Measurements from ENCODE around the gene SLC25A45. TPM values are rescaled to one million over a fixed set of nuclear protein-coding genes. Genes with fewer than 3 reads are reported as not detected.
A peak's percentile ranks its signal among the peaks of the same experiment; 100 is the strongest.

SLC25A45 gene
- total RNA-seq, 4 donors from 2014 or later = 2.6 to 12.4 (median 5.6) TPM

GRCh38 chr11:65424205-65425104 is 42.0 kb upstream of the SLC25A45 start:
- in situ Hi-C loops (cut with MboI; ENCODE audit: low sequenced_read_pairs in 4 of 4) = loop anchor here in 2 of 4 donors (10.0 kb wide), 2 partner anchors 50 to 80 kb away; no protein-coding TSS in a partner anchor
- Histone ChIP-seq H3K9me3 (no peaks in the 10 kb centered on the region), H3K36me3 (peaks cover 5 to 61% of the 10 kb centered on the region in 2 donors), H3K27me3 (no peaks in the 10 kb centered on the region), H3K4me1 (peaks cover 25 to 39% of the 10 kb centered on the region in 2 donors), H3K4me3 (peak overlapping the region; percentile 81 to 95 (median 90)), H3K27ac (peak overlapping the region; percentile 98 to 100 (median 100))
- TF ChIP-seq POLR2A (IDR thresholded peaks at IDR 0.05) (no peak), CTCF (IDR thresholded peaks at IDR 0.05 in 4 of 5, conservative IDR thresholded peaks at IDR 0.05 in 1 of 5) (no peak)
- ATAC-seq (no peak), DNase-seq (peak in 1 of 2 donors; percentile 53)
- intact Hi-C loops (cut with DNase I; ENCODE audit: low total_unique reads) = no loop called here

- Histone ChIP-seq H3K36me3 (peaks cover 5 to 55% of the 10 kb centered on the region in 2 donors), H3K27me3 (no peaks in the 10 kb centered on the region), H3K4me1 (peaks cover 25 to 40% of the 10 kb centered on the region in 2 donors), H3K9me3 (no peaks in the 10 kb centered on the region), H3K4me3 (peak overlapping the region; percentile 81 to 95 (median 90)), H3K27ac (peak overlapping the region; percentile 98 to 100 (median 100))
- no peak for ATAC-seq
- in situ Hi-C loops (cut with MboI; ENCODE audit: low sequenced_read_pairs in 4 of 4) (loop anchor here in 2 of 4 donors (10.0 kb wide), 2 partner anchors 51 to 81 kb away; no protein-coding TSS in a partner anchor), intact Hi-C loops (cut with DNase I; ENCODE audit: low total_unique reads) (no loop called here)
- DNase-seq = peak in 1 of 2 donors; percentile 25
- no peak for TF ChIP-seq CTCF (IDR thresholded peaks at IDR 0.05 in 4 of 5, conservative IDR thresholded peaks at IDR 0.05 in 1 of 5)
- TF ChIP-seq POLR2A (IDR thresholded peaks at IDR 0.05) = no peak
Observed at GRCh38 chr11:65423516-65424204, 41.2 kb upstream of the SLC25A45 start.

GRCh38 chr11:65422633-65423515 is 40.4 kb upstream of the SLC25A45 start, which contains the start of gene NEAT1:
Gene NEAT1, plus strand, starts transcription at chr11:65422798.
- Histone ChIP-seq H3K36me3 (peaks cover 5 to 51% of the 10 kb centered on the region in 2 donors), H3K4me3 (peak within 1 kb of the TSS; percentile 81 to 95 (median 90)), H3K27me3 (no peaks in the 10 kb centered on the region), H3K27ac (peak within 1 kb of the TSS; percentile 98 to 100 (median 100)), H3K4me1 (peaks cover 20 to 39% of the 10 kb centered on the region in 2 donors), H3K9me3 (no peaks in the 10 kb centered on the region)
- ATAC-seq (peak; percentile 7 to 10), DNase-seq (peak; percentile 97 to 98)
- intact Hi-C loops (cut with DNase I; ENCODE audit: low total_unique reads) (loop anchor here (1.0 kb wide), 1 partner anchor 74 kb away; no protein-coding TSS in a partner anchor), in situ Hi-C loops (cut with MboI; ENCODE audit: low sequenced_read_pairs in 4 of 4) (loop anchor here in 2 of 4 donors (10.0 kb wide), 2 partner anchors 52 to 82 kb away; no protein-coding TSS in a partner anchor)
- TF ChIP-seq CTCF (IDR thresholded peaks at IDR 0.05 in 4 of 5, conservative IDR thresholded peaks at IDR 0.05 in 1 of 5) (no peak), POLR2A (IDR thresholded peaks at IDR 0.05) (no peak)
